GM23248 (cell line): Measurements from ENCODE around the gene ZNF155.

Source experiments
- EZH2 ChIP-seq: fragments of 200-600 bp; sonication (generic); IDR thresholded peaks from 2 replicates; pipeline ENCODE4 v1.6.1; 2018; ENCODE audit warnings: antibody characterized with exemption, mild to moderate bottlenecking; ENCODE audit not compliant: insufficient read depth, poor library complexity, severe bottlenecking
- EZH2phosphoT487 ChIP-seq: fragments of 200-600 bp; sonication (generic); IDR thresholded peaks from 2 replicates; pipeline ENCODE4 v1.6.1; 2018; ENCODE audit warnings: antibody characterized with exemption, moderate library complexity, mild to moderate bottlenecking, low read depth; ENCODE audit not compliant: insufficient read depth

DNA sequence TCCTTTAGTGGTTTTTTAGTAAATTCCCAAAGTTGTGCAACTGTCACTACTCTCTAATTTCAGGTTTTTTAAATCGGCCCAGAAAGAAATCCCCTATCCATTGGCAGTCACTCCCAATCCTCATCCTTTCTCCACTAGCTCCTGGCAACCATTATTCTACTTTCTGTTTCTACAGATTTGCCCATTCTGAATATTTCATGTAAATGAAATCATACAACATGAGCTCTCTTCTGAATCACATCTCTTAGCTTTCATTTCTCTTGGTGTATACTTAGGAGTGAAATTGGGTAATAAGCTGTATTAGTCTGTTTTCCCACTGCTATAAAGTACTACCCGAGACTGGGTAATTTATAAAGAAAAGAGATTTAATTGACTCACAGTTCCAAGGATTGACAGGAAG is 58.2 kb downstream of the ZNF155 start:
- no peak for TF ChIP-seq EZH2
- TF ChIP-seq EZH2phosphoT487: no peak
